Rectal smooth muscle tissue (tissue), 1 donor: Measurements from ENCODE around the gene SLC6A5.
"Not testable (repeated sequence)": the region's sequence is repeated elsewhere in the genome, so short reads cannot be mapped to it uniquely, and the experiment has no call there.

ENCODE experiments used
- H3K27ac ChIP-seq: one replicate; pipeline ENCODE4 v1.7.0; 2013; ENCODE audit warnings: low read depth, low read length, inconsistent platforms
- H3K27me3 ChIP-seq: one replicate; pipeline ENCODE4 v1.7.0; 2013; ENCODE audit warnings: low read length; ENCODE audit not compliant: control insufficient read depth, insufficient read depth
- H3K36me3 ChIP-seq: one replicate; pipeline ENCODE4 v1.7.0; 2013; ENCODE audit warnings: low read length; ENCODE audit not compliant: control insufficient read depth, insufficient read depth
- H3K4me1 ChIP-seq: one replicate; pipeline ENCODE4 v1.7.0; 2013; ENCODE audit warnings: low read length; ENCODE audit not compliant: control insufficient read depth, insufficient read depth
- H3K4me3 ChIP-seq: one replicate; pipeline ENCODE4 v1.7.0; 2013; ENCODE audit warnings: low read length
- H3K9ac ChIP-seq: one replicate; pipeline ENCODE4 v1.7.0; 2013; ENCODE audit warnings: low read length

SLC6A5 gene

DNA sequence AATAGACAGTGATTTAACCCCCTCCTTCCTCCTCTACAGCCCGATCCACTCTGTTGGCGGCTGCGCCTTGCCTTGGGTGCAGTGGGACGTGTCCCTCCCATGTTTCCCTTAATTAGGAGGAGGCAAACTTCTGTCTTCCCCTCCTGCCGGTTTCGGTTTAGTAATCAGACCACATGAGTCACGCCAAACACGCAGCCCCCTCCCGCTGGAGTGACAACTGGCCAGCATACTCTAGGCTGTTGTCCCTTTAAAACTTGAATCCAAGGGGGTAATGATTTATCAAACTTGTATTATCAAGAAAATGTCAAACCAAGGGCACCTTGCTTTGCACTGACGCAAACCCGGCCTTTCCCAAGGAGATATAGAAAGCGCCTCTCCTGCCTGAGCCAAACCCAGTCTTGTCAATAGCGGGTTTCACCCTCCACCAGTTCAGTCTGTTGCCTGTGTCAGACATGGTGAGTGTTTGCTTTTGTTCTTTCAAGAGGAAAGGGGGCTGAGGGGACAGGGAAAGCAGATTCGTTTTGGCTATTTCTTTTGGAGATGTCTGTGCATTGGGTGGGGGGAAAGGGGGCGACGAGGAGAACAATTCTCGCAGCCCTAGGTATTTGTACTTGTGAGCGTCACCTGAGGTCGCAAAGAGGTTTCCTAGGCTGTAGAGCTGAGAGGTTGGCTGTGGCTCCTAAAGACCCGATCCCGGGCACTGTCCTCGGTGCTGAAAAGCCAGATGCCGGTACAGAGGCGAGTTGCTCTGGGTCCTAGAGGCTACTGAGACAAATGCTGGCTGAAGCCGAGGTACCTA lies at the start of gene SLC6A5:
Gene SLC6A5, plus strand, starts transcription at position 388 of the 799 bp plus-strand sequence. Its CDS starts 65 bp downstream, at position 453.
- H3K27me3 ChIP-seq, result peaks cover 25% of the 10 kb centered on the region

DNA sequence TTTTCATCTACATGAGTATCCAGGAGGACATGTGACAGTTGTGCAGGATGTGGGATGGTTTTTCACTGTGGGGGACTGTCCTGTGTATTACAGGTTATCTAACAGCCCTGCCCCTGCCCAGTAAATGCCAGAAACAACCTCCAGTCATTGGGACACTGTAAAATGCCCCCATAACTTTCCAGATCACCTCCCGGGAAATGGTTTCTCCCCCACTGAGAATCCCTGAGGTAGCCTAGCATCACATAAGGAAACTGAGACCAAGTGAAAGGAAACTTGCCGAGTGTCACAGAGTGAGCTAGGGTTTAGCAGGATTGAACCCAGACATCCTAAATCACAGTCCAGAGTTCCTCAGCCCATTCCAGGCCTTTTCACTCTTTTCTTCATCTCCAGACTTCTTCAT lies 48.3 kb upstream of the SLC6A5 start:
- Histone ChIP-seq H3K27ac (no peak overlapping the region), H3K9ac (no peak overlapping the region), H3K4me1 (no peaks in the 10 kb centered on the region)

More for the DNA sequence above, at the start of gene SLC6A5:
- Histone ChIP-seq H3K36me3 (no peaks in the 10 kb centered on the region), H3K9ac (no peak within 1 kb of the TSS), H3K27ac (no peak within 1 kb of the TSS), H3K4me1 (no peaks in the 10 kb centered on the region), H3K4me3 (no peak within 1 kb of the TSS)

DNA sequence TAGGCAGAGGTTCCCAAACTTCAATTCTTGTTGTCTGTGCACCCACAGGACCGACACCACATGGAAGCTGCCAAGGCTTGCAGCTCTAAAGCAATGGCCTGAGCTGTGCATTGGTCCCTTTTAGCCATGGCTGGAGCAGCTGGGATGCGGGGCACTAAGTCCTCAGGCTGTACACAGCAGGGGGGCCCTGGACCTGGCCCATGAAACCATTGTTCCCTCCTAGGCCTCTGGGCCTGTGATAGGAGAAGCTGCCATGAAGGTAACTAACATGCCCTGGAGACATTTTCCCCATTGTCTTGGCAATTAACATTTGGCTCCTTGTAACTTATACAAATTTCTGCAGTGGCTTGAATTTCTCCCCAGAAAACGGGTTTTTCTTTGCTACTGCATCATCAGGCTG lies 43.6 kb upstream of the SLC6A5 start:
- Histone ChIP-seq H3K4me3 (no peak overlapping the region), H3K27ac (no peak overlapping the region), H3K36me3 (no peaks in the 10 kb centered on the region), H3K9ac (no peak overlapping the region), H3K27me3 (no peaks in the 10 kb centered on the region), H3K4me1 (no peaks in the 10 kb centered on the region)

More for the DNA sequence above, 48.3 kb upstream of the SLC6A5 start:
- Histone ChIP-seq H3K27me3 (no peaks in the 10 kb centered on the region), H3K36me3 (no peaks in the 10 kb centered on the region), H3K4me3 (no peak overlapping the region)

DNA sequence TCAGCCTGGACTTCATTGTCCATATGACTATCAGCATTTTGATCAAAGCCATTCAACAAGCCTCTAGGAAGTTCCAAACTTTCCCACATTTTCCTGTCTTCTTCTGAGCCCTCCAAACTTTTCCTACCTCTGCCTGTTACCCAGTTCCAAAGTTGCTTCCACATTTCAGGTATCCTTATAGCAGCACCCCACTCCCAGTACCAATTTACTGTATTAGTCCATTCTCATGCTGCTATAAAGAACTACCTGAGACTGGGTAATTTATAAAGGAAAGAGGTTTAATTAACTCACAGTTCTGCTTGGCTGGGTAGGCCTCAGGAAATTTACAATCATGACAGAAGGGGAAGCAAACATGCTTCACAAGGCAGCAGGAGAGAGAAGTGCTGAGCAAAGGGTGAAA lies 43.0 kb upstream of the SLC6A5 start:
- not testable (repeated sequence) for H3K4me3 ChIP-seq, H3K27me3 ChIP-seq, H3K27ac ChIP-seq, H3K4me1 ChIP-seq, H3K9ac ChIP-seq, H3K36me3 ChIP-seq

DNA sequence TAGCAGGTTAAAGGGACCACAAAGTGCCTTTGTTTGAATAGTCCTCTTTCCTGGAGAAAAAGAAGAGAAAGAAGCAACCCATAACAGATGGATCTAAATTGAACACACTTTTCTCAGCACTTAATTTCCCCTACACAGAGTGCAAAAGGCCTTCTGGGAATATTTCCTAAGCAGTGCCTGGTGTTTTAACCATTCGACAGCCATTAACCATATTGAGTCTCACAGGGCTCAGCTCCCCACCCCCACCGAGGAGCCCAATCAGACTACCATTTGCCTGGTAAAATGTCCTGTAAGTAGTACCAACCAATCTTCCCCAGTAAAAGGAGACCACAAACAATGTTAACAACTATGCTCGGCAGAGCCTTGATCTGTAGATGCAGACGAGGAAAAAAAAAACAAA lies 40.7 kb upstream of the SLC6A5 start:
- Histone ChIP-seq H3K27me3 (no peaks in the 10 kb centered on the region), H3K36me3 (no peaks in the 10 kb centered on the region), H3K27ac (no peak overlapping the region), H3K4me3 (no peak overlapping the region), H3K4me1 (no peaks in the 10 kb centered on the region), H3K9ac (no peak overlapping the region)

DNA sequence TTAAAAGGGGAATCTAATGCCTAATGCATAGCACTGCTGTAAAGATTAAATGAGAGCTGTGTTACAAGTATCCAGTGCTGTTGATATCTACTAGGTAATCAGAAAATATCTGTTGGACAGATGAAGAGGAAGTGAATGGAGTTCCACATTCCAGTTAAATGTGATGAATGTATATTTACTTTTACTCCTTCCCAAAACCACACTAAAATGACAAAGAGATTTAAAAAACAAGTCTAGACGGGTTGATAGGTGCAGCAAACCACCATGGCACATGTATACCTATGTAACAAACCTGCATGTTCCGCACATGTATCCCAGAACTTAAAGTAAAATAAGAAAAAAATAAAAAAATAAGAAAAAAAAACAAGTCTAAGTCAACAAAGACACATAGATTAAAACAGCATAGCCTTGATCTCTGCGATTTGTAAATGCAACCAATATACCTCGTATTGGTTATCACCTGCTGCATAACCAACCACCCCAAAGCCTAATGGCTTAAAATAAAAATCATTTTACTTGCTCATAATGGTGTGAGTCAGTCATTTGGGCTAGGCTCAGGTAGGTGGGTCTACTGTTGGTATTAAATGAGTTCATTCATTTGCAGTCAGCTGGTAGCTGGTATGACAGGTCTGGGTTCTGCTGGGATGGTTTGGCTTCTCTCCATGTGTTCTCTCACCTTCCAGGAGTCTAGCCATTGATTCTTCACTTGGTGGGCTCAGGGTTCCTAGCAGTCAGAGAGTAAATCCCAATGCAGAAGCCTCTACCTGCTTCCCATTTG lies 39.7 kb upstream of the SLC6A5 start:
- Histone ChIP-seq H3K4me3 (no peak overlapping the region), H3K4me1 (no peaks in the 10 kb centered on the region), H3K27me3 (no peaks in the 10 kb centered on the region), H3K36me3 (no peaks in the 10 kb centered on the region), H3K27ac (no peak overlapping the region), H3K9ac (no peak overlapping the region)

DNA sequence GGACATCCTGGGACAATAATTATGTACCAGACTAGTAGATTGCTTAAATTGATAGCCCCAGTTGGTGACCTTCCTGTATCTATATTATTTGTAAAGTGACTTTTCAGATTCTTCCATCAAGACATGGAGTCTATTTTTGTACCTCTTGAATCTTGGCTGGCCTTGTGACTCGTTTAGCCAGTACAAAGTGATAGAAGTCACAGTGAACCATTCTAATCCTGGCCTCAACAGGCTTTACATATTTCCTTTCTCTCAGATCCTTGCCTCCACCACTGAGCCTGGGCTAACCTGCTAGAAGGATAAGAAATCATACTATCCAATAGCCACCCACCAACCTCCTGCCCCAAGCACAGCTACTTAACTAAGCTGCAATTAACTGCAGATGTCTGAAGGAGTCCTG lies 37.5 kb upstream of the SLC6A5 start:
- H3K36me3 ChIP-seq, result no peaks in the 10 kb centered on the region
- H3K4me1 ChIP-seq, result no peaks in the 10 kb centered on the region
- no peak overlapping the region for H3K9ac ChIP-seq
- H3K4me3 ChIP-seq, result no peak overlapping the region
- H3K27me3 ChIP-seq, result no peaks in the 10 kb centered on the region
- H3K27ac ChIP-seq, result no peak overlapping the region

DNA sequence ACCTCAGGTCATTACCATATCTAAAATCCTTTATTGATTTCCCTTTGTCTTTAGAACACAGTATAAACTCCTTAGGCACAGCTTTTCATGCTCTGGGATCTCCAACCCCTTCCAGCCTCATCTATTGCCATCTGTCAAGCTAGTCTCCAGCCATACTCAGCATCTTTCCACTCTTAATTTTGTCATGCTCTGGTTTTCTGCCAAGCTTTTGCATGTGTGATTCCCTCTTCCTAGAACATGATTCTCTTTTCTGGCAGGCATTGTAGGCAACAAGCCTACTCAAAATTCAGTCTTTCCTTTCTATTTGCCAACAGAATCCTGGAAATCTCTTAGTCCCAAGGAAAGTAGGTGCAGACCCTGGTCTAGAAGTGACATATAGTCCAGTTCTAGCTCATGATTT lies 35.5 kb upstream of the SLC6A5 start:
- H3K9ac ChIP-seq, result no peak overlapping the region
- no peaks in the 10 kb centered on the region for H3K27me3 ChIP-seq
- no peaks in the 10 kb centered on the region for H3K36me3 ChIP-seq
- no peak overlapping the region for H3K27ac ChIP-seq
- H3K4me1 ChIP-seq, result no peaks in the 10 kb centered on the region
- H3K4me3 ChIP-seq, result no peak overlapping the region

DNA sequence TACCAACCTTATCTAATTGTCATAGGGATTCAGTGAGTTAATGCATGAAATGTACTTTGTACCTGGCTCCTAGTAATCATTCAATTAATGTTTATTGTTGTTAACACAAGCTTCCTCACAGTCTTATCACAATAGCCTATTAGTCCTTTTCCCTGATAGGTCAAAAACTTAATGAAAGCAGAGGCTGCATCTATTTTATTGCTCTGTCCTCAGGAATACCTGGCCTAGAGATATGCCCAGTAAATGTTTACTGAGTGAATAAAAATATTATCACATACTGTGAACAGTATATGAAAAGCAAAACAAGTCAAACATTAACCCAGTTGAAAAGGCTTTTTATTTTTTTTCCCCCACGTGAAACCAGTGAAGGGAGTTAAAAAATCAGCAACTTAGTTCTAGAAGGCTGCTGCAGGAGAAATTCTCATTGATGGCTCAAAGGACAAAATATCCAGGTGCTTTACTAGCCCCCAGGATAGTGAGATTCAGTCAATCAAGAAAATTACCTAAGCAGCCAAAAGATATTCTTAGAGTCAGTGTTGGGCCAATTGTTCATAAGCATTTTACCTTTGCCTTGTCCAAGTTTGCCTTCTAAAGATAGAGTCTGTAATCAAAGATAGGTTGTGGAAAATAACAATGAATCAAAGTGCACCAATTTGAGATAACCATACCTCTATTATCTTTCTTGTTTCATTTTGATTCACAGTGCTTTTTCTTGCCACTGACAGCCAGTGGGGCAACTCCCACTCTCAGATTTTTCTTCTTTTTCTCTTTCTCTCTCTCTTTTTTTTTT lies 34.4 kb upstream of the SLC6A5 start:
- no peak overlapping the region for H3K27ac ChIP-seq
- H3K9ac ChIP-seq, result no peak overlapping the region
- no peaks in the 10 kb centered on the region for H3K36me3 ChIP-seq
- H3K27me3 ChIP-seq, result no peaks in the 10 kb centered on the region
- H3K4me1 ChIP-seq, result no peaks in the 10 kb centered on the region
- H3K4me3 ChIP-seq, result no peak overlapping the region

DNA sequence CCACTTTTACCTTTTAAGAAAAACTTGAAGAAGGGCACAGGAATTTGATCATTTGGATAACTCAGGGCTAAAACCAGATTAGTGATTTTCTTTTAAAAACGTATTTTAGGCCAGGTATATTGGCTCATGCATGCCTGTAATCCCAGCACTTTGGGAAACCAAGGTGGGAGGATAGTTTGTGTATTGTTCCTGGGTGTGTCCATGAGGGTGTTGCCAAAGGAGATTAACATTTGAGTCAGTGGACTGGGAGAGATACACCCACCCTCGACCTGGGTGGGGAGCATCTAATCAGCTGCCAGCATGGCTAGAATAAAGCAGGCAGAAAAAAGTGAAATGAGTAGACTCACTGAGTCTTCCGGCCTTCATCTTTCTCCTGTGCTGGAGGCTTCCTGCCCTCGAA lies 33.3 kb upstream of the SLC6A5 start:
- H3K9ac ChIP-seq, H3K27ac ChIP-seq, H3K4me3 ChIP-seq, H3K36me3 ChIP-seq, H3K27me3 ChIP-seq, H3K4me1 ChIP-seq: not testable (repeated sequence)

DNA sequence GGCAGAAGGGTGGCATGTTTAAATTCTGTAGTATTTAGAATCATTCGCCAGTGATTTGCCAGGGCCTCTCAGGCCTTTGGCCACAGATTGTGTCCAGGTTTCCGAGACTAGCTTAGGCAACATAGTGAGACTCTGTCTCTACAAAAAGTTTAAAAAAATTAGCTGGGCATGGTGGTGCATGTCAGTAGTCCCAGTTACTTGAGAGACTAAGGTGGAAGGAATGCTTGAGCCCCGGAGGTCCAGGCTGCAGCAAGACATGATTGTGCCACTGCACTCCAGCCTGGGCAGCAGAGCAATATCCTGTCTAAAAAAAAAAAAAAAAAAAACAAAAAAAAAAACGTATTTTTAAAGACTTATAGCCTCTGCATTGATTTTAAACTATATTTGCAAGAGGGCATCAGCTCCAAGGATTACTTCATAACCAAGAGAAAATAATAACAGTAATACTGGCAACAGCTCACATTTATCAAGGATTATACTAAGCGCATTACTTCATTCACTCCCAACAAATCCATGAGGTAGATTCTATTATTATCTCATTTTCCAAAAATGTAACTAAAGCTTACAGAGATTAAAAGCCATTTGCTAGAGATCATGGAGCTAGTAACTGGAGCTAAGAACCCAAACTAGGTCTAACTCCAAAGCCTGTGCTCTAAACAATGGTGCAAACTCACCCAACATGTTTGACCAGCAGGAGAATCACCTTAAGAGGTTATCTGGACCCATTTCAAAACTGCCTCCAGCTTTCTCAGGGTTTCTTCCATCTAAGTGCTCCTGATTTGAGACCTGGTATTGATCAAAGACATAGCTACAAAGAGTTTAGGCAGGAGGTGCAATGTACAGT lies 32.6 kb upstream of the SLC6A5 start:
- H3K4me3 ChIP-seq, result no peak overlapping the region
- no peaks in the 10 kb centered on the region for H3K36me3 ChIP-seq
- H3K27me3 ChIP-seq, result no peaks in the 10 kb centered on the region
- no peaks in the 10 kb centered on the region for H3K4me1 ChIP-seq
- H3K9ac ChIP-seq, result no peak overlapping the region
- no peak overlapping the region for H3K27ac ChIP-seq

DNA sequence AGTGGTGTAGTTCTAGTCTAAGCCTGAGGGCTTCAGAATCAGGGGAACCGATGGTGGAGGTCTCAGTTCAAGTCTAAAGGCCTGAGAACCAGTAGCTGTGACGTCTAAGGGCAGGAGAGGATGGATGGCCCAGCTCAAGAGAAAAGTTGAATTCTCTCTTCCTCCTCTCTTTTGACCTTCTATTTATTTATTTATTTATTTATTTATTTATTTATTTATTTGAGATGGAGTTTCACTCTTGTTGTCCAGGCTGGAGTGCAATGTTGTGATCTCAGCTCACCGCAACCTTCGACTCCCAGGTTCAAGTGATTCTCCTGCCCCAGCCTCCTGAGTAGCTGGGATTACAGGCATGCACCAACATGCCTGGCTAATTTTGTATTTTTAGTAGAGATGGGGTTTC lies 19.7 kb upstream of the SLC6A5 start:
- not testable (repeated sequence) for H3K4me3 ChIP-seq, H3K27ac ChIP-seq, H3K27me3 ChIP-seq, H3K4me1 ChIP-seq, H3K36me3 ChIP-seq, H3K9ac ChIP-seq
